ENCODE measurements around the gene UBAP2. TPM values are rescaled to one million over a fixed set of nuclear protein-coding genes. Genes with fewer than 3 reads are reported as not detected.

The UBAP2 gene
- total RNA-seq, 8 experiments from 2014 or later: 12.3 to 40.4 (median 22.1) TPM

- Histone ChIP-seq H3K4me3 (no peak overlapping the region), H3K4me1 (replicated peaks in 1 of 2) (no peaks in the 10 kb centered on the region), H3K27ac (no peak overlapping the region)
- in situ Hi-C loops (cut with MboI; ENCODE audit: low pct_unique_long_range_greater_than_20kb in 2 of 9, low sequenced_read_pairs in 9 of 9, unreplicated experiment in 9 of 9): no loop called here
- no peak for ATAC-seq (replicated peaks in 6 of 8)
These were observed 154.8 kb downstream of the UBAP2 start for GRCh38 chr9:33893861-33894260.

GRCh38 chr9:33885948-33886347 lies 162.7 kb downstream of the UBAP2 start:
- 0 to 100% (median 93%) methylated on average over 1 to 2 of the region's 2 CpGs for WGBS, 10 experiments
- in situ Hi-C loops (cut with MboI; ENCODE audit: low pct_unique_long_range_greater_than_20kb in 2 of 9, low sequenced_read_pairs in 9 of 9, unreplicated experiment in 9 of 9): no loop called here
- Histone ChIP-seq H3K4me1 (replicated peaks in 1 of 2) (peaks cover 0 to 9% of the 10 kb centered on the region in 2 donors), H3K27ac (no peak overlapping the region), H3K4me3 (no peak overlapping the region)
- ATAC-seq (replicated peaks in 6 of 8): no peak

DNA sequence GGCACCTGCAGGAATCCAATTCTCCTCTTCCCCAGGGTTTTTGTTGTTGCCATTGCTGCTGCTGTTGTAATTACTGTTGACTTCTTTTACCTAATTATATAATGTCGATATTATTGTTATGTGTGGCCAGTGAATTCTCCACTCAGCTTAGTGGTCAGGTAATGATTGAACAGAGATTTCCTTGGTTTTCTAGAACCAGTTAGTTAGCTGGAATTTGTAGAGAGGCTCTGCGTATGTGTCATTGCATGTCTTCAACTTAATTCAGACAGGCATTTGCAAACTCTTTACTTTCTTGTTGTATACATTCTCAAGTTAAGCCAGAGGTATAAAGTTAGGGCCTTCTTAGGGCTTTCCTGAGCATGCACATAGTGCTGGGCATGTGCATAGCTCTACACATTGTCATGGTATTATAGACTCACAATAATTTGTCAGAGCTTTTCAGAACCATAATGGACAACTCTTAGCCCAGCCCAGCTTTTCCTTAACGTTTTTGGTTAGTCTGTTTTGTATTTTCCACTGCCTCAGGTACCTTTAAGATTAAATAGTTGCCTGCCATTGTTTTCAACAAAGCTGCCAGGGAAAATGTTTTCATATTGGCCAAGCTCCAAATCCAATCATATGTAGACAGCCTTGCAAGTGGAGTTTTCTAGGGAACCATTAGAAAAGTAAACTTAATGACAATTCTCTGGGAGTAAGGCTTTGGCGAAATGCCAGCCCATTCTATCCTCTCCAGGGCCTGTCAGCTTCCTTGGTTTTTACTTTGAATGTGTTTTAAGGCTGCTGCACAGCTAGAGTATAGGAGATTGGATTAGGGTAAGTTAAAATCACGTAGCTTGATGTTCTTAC lies 163.6 kb downstream of the UBAP2 start:
- H3K4me3 ChIP-seq: no peak overlapping the region
- ATAC-seq (replicated peaks in 6 of 8): peak in 6 of 8 experiments; percentile 41 to 85 (median 52)
- WGBS, 10 experiments: 43 to 100% (median 73%) methylated on average over 1 to 5 of the region's 5 CpGs; no CpG with 5 or more reads in 1 of the 10 experiments
- no peak overlapping the region for H3K27ac ChIP-seq
- H3K4me1 ChIP-seq (replicated peaks in 1 of 2): peaks cover 0 to 9% of the 10 kb centered on the region in 2 donors
- in situ Hi-C loops (cut with MboI; ENCODE audit: low pct_unique_long_range_greater_than_20kb in 2 of 9, low sequenced_read_pairs in 9 of 9, unreplicated experiment in 9 of 9): no loop called here

- no peak overlapping the region for H3K4me3 ChIP-seq
- 0 to 100% (median 45%) methylated on average over 1 of the region's 1 CpG for WGBS, 10 experiments
- in situ Hi-C loops (cut with MboI; ENCODE audit: low pct_unique_long_range_greater_than_20kb in 2 of 9, low sequenced_read_pairs in 9 of 9, unreplicated experiment in 9 of 9): no loop called here
- H3K4me1 ChIP-seq (replicated peaks in 1 of 2): peaks cover 0 to 11% of the 10 kb centered on the region in 2 donors
- no peak for ATAC-seq (replicated peaks in 6 of 8)
- H3K27ac ChIP-seq: no peak overlapping the region
These were observed 167.1 kb downstream of the UBAP2 start for GRCh38 chr9:33881635-33882034.

DNA sequence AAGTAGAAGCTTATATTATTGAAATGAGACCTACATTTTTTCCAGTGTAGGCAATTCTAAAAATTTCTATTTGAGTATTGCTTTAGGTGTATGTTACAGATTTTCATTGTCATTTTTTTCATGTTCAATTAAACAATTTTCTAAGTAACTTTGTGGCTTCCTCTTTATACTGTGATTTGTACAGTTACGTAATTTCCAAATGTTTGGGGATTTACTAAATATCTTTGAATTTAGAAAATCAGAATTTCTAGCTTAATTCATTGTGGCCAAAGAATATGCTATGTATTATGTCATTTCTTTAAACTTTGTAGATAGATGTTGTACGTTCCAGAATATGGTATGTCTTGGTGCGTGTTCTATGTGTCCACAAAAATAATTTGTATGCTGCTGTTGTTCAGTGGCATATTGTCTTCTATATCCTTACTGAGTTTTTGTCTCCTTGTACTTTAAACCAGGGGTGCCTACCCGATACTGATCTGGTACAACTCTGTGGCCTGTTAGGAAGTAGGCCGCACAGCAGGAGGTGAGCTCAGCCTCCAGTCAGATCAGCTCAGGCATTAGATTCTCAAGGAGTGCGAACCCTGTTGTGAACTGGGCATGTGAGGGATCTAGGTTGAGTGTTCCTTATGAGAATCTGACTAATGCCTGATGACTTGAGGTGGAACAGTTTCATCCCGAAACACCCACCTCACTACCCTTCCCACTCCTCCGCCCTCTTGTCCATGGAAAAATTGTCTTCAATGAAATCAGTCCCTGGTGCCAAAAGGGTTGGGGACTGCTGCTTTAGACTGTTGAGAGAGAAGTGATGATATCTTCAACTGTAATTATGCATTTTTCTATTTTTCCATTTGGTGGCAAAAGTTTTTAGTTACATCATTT lies 168.2 kb downstream of the UBAP2 start:
- in situ Hi-C loops (cut with MboI; ENCODE audit: low pct_unique_long_range_greater_than_20kb in 2 of 9, low sequenced_read_pairs in 9 of 9, unreplicated experiment in 9 of 9): no loop called here
- Histone ChIP-seq H3K27ac (no peak overlapping the region), H3K4me1 (replicated peaks in 1 of 2) (peaks cover 0 to 9% of the 10 kb centered on the region in 2 donors), H3K4me3 (no peak overlapping the region)
- ATAC-seq (replicated peaks in 6 of 8): no peak
- 87 to 100% (median 92%) methylated on average over 2 to 7 of the region's 8 CpGs; no CpG with 5 or more reads in 1 of the 10 experiments for WGBS, 10 experiments

- Histone ChIP-seq H3K4me3 (no peak overlapping the region), H3K27ac (no peak overlapping the region), H3K4me1 (replicated peaks in 1 of 2) (peaks cover 0 to 2% of the 10 kb centered on the region in 2 donors)
- WGBS, 10 experiments: 80 to 100% (median 88%) methylated on average over 1 to 4 of the region's 7 CpGs; no CpG with 5 or more reads in 2 of the 10 experiments
- ATAC-seq (replicated peaks in 6 of 8): peak in 1 of 8 experiments; percentile 30
- in situ Hi-C loops (cut with MboI; ENCODE audit: low pct_unique_long_range_greater_than_20kb in 2 of 9, low sequenced_read_pairs in 9 of 9, unreplicated experiment in 9 of 9): no loop called here
These were observed 169.9 kb downstream of the UBAP2 start for GRCh38 chr9:33878691-33879366.

DNA sequence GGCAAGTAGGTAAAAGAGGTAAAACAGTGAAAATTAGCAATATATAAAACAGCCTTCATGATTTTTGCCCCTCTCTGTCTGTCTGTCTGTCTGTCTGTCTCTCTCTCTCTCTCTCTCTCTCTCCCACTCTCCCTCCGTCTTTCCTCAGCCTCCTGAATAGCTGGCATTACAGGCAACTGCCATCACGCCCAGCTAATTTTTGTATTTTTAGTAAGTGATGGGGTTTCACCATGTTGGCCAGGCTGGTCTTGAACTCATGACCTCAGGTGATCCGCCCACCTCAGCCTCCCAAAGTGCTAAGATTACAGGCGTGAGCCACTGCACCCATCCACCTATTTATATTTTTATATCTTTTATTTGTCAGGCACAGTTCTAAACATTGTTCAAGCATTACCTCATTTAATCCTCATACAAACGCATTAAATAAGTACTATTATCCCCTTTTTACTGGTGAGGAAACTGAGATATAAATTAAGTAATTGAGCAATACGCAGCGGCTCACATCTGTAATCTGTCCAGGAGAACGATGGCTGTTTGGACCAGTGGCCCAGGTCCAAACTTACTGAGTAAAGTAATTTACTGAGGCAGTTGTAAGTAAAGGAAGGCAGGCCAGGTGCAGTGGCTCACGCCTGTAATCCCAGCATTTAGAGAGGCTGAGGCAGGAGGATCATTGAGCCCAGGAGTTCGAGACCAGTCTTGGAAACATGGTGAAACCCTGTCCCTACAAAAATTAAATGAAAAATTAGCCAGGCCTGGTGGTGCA lies 170.8 kb downstream of the UBAP2 start:
- H3K27ac ChIP-seq: no peak overlapping the region
- H3K4me1 ChIP-seq (replicated peaks in 1 of 2): peaks cover 0 to 2% of the 10 kb centered on the region in 2 donors
- H3K4me3 ChIP-seq: no peak overlapping the region
- WGBS, 10 experiments: 77 to 100% (median 92%) methylated on average over 1 to 7 of the region's 10 CpGs
- ATAC-seq (replicated peaks in 6 of 8): no peak
- in situ Hi-C loops (cut with MboI; ENCODE audit: low pct_unique_long_range_greater_than_20kb in 2 of 9, low sequenced_read_pairs in 9 of 9, unreplicated experiment in 9 of 9): no loop called here

Other genes with a start within 250 kb of the UBAP2 start
- 10 to 100 TPM; 14.4 to 48.1 (median 30.2) TPM for gene UBE2R2, start 231.7 kb downstream of the UBAP2 start, total RNA-seq
- 10 to 100 TPM; 15.8 to 32.7 (median 22.8) TPM for gene DCAF12, start 77.8 kb upstream of the UBAP2 start, total RNA-seq
- gene UBAP1, start 130.2 kb upstream of the UBAP2 start, total RNA-seq: 10 to 100 TPM; 18.6 to 52.2 (median 31.7) TPM